Measurements from ENCODE around the gene CABP1.

GRCh38 chr12:120712610-120713009 lies 72.2 kb downstream of the CABP1 start:
- TF ChIP-seq CTCF (IDR thresholded peaks at IDR 0.05) (no peak), EP300 (IDR thresholded peaks at IDR 0.05) (no peak), POLR2A (IDR thresholded peaks at IDR 0.05) (no peak)
